HG03571 (cell line): Measurements from ENCODE around the gene ADAMTS9.

ENCODE experiments used
- ATAC-seq: cut with Tn5 transposase; IDR thresholded peaks from one replicate; pipeline ENCODE4 v1.9.1; 2021; ENCODE audit not compliant: unreplicated experiment

Gene ADAMTS9

DNA sequence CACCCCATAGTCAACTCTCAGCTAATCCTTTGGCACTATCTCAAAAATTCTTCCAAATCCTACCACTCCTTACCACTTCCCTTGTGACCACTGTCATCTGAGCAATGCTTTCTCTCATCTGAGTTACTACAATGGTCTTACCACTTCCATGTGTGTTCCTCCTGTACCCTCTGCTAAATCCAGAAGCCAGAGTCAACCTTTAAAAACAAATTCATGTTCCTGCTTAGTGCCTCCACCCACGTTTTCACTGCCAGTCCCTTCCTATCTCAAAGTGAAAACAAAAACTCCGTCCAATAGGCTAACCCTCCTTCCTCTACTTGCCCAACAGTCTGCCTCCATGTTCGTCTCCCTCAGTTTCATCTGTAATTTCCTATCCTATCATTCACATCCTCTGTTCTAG lies 109.0 kb downstream of the ADAMTS9 start:
- no peak for ATAC-seq

DNA sequence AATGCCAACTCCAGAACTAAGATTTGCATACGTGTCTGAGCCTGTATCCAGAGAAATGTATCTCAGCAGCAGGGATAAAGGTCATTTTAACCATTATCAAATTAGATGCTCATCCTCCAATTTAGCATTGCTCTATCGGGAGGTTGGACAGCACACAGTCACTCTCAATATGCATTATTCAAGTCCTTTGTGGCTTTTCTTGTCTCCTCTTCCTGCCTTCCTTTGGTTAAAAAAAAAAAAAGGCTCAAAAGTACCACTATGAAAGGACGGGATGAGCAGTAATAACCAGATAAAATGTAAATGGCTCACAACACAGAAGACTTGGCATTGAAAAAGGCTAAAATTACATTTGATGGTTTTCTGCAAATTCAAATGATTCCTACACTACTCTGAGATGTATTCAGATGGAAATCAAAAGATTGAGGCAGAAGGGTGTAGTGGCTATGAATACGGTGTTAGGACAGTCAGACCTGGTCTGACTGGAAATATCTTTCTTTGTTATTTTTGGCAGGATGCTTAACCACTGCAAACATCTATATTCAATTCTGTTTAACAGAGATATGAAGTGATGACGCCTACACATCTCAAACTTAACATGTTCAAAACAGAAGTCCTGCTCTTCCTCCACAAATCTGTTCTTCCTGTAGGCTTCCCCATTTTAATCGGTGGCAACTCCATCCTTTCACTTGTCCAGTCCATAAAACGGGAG lies 109.6 kb downstream of the ADAMTS9 start:
- no peak for ATAC-seq

DNA sequence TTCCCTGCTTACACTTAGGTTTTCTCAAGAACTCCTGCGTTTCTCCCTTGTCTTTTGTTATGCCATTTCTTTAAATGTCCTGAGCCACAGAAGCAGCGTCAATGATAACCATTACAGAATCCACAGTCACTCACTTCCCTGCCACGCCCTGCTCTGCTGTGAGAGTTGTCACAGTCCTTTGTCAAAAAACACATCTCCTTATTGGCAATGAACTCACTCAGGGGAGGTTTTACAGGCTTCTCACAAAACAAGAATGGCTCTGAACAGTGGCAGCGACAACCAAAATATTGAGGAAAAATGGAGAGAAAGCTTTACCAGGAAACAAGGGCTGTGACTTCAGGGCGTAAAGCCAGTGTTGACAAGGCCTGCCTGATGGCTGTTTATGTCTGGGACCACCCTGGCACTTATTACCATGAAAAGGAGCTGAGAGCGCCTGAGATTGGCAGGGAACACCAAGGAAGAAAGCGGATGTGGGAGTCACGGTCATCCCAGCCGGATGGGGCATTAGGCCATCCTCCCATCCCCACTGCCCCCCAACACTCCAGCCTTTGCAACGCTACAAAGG lies 111.5 kb downstream of the ADAMTS9 start:
- ATAC-seq = no peak

DNA sequence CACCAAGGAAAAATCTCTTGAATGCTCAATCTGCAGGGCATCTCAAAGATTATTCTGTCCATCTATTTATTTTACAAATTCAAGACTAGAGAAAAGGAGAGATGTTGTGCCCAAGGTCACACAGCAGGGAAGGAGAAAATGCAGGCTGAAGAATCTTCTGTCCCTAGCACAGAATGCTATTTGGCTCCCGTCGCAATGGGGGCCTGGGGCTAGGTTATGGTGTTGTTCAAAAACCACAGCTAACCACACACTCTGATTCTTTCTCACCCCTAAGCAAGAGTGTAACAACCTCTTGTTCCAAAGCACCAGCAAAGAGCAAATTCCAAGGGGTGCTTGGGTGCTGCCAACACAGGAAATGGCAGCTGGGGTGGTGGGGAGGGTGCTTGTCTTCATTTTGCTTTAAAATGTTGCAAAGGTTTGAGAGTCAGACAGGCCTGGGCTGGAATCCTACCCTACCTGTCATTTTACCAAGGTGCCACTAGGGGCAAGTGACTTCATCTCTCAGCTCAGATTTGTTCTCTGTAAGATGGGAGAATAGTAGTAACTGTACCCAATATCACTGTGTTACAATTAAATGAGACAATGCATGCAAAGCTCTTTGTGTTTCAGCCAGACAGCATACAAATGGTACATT lies 112.5 kb downstream of the ADAMTS9 start:
- ATAC-seq = no peak

DNA sequence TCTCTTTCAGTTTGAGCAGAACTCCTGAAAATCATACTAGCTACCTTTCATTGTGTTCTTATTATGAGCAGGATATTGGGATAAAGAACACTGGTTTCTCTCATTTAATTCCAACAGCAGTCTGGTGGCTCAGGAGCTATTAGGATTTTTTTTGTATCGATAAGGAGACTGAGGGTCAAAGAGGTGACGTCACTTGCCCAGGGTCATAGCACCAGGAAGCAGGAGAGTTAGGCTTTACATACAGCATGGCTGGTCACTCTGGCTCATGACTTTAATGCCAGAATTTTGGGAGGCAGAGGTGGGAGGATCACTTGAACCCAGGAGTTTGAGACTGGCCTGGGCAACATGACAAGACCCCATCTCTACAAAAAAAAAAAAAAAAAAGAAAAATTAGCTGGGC lies 113.6 kb downstream of the ADAMTS9 start:
- ATAC-seq = no peak

DNA sequence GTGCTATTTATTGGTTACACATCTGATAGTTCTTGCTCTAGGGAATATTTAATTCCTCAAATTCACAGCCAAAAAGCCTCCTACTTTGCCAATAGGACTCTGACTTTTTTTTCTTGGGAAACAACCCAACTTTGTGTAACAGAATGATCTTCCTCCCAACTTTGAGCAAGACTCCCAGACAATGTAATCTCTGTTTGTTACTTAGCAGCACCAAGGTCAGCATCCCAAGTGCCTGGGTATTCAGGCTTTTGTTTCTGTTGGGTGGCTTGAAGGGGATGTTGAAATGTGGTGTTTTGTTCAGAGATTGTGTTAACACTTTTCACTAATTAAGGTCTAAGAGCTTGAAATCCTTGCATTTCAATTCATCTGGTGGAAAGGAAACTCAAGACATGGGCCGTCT lies 115.8 kb downstream of the ADAMTS9 start:
- no peak for ATAC-seq

DNA sequence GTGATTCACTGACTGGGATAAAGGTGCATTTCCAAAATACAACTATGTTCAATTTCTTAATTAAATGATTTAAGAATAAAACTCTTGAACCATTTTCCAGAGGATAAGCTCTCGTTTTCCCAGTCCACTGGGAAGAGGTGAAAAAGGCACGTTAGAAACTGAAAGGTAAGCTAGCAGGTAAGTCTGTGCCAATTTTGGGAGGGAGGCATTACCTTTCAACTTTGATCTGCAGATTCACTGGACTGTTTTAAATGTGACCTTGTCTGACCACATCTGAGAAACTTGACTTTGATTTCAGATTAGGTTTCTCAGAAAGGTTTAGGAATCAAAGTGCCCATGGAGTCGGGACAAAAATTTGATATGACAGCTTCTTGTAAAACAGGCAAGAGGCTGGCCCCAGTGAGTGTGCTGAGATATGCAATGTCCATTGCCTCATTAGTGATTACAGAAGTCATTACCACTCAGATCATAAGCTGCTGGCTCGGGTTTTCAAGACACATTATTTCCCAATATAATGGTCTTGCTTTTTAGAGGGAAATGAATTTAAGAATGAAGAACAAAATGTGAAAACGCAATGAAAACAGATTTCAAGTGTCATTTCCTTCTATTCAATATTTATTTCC lies 118.8 kb downstream of the ADAMTS9 start:
- no peak for ATAC-seq

DNA sequence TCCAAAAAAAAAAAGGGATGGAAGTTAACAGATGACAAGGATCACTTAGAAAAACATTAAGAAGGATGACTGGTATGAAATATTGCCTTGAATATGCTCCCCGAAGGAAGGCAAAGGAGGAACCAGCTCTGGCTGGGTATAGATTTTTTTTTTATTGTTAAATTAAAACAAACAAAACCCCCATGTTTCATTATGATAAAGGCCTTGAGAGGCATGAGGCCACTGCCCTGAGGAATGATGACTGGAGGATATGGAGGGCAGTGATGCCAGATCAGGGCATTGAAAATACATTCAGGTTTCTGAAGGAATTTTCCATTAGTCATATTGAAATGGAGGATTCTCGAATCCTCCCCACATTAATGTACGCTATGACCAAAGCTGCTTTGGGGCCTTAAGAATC lies 120.9 kb downstream of the ADAMTS9 start:
- ATAC-seq = no peak

DNA sequence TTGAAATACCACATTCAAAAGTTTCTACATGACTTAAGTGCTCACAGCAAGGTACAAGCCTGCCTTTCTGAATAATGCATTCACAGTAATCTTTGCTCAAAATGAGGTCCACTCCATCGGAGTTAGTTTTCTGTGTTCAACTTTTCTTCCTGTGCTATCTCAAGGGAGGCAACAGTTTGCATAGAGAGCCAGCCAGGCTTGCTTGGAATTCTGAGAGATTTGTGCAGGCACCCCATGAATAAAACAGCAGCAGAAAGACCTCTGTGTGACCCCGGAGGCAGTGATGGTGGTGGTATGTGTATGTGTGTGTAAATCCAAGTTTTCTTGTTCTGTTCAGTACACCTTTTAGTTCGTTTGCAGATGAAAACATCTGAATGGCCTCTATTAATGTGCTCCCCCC lies 124.0 kb downstream of the ADAMTS9 start:
- ATAC-seq = no peak

DNA sequence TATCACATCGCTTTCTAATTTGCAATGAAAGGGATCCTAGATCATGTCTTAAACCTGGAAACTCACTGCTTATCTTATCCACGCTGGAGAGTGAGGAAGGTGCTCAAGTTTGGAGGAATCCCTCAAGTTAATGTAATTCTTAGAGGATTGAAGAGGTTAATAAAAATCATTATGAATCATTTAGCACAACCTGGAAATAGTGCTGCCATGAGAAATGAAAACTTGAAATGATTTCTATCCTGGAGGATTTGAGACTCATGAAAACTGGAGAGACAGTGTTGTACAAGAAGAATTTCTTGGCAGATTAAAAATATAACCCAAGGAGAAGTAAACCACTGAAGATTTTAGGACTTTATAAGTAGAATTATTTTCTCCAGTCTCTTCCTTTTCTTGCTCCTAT lies 125.9 kb downstream of the ADAMTS9 start:
- ATAC-seq = no peak

DNA sequence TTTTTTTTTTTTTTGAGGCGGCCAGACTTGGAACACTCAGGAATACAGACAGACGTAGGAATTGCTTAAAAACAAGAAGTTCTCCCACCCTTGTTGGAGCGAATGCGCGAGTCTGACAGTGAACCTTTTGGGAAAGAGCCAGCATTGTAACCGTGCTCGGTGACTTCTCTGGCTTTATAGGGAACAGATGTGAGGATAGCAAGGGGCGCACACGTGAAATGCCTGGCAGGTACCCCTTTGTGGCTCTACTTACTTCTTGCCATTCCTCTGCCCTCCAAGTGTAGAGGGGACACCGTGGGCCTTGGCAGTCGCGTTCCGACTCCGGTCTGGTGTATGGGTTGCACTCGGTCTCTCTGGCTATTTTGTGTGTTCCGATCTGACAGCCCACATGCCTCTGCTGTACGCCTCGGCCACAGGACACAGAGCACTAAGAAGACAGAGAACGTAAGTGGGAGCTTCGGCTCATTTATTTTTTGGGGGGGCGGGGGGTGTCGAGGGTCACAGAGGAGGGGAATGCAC lies 126.4 kb downstream of the ADAMTS9 start:
- ATAC-seq = no peak

DNA sequence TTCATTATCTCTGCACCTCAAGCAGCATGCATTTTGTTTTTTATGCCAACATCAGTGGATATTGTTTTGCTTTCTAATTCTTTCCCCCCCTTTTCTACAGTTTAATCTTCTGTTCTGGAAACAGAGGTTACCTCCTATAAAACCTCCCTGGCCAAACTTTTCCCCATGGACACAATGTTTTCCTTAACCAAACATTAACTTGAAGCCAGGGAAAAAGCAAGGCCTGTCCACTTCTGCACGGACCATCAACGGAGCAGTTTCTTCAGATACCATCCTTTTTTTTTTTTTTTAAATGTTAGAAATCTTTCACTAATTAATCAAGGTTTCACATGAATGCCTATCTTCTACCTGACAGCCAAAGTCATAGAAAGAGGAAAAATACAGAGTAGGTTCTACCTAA lies 127.0 kb downstream of the ADAMTS9 start:
- ATAC-seq = no peak

DNA sequence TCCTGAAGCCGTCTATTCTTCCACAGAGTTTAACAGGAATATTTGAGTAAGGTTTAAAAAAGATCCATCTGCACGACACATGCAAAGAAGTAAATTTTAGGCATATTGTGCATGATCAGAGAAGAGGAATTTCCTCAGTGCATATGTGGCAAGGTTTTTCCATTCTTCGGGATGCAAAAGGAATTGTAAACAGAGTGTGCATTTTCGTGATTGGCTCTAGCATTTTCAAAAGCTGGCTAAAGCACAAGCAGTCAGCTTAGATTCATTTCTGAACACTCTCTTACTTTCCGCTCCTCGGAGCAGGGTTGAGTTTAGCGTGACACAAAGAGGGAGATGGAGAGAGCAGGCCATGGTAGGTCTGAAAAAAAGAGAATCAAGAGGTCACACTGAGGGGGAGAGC lies 128.2 kb downstream of the ADAMTS9 start:
- no peak for ATAC-seq

DNA sequence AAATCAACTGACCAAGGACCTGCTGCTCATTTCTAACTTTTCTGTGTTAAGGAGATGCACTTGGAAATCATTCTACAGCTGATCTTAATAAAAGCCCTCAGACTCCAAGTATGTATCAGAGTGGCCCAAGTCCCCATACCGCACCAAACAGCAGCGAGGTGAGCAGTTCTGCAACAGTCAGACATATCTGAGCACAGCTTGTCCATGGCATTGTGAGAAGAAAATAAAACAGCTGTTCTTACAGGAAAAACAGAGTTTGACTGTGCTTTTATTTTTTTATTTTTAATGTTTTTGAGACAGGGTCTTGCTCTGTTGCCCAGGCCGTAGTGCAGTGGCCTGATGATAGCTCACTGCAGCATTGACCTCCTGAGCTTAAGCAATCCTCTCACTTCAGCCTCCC lies 131.8 kb downstream of the ADAMTS9 start:
- ATAC-seq = no peak

DNA sequence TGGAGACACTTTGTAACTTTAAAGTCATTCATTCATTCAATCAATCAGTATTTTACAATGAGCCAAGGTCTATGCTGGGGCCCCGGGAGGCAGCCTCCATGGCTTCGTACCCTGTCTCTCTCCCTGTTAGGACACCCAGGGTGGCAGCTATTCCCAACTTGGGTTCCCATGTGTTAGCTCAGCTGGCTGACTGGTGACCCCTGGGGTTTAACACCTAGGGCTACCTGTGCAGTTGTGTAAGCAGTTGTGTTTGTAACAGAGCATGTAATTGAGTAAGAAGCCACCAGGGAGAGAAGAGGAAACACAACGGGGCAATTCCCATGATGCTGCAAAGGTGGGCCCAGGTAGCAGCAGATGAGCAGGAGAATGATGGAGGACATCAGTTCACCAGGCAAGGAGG lies 132.4 kb downstream of the ADAMTS9 start:
- no peak for ATAC-seq

DNA sequence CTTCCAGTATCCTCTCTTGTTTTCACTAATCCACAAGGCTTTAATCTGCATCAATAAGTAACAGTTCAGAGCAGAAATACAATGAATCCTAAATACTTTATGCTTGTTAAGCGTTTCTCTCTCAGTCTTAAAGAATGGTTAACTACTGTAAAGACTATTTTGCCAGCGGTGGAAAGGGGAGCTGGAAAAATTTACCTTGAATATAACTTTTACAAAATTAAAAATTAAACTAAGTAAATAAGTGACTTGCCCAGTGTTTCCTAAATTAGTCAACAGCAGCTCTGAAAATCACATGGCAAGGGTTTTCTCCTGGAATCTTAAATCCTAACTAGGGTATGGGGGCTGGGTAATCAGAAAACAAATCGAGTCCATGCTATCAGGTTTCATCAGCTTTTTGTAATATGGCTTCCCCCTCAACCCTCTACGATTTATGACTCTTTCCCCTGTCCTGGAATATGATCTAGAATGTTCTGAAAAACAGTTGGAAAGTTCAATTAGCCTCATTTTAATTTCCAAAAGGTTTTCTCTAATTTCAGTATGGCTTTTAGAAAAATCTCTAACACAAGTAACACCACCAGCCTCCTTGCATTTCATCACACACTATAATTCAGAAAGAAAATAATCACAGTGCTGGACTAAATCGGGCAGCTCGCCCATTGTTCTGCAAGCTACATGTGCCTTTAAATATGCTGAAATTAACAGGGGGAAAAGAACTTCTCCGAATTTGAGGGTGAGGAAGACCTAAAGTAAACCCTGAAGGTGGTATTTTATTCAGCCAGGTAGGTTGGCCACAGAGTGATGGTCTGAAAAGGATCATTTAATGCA lies 133.5 kb downstream of the ADAMTS9 start:
- no peak for ATAC-seq

DNA sequence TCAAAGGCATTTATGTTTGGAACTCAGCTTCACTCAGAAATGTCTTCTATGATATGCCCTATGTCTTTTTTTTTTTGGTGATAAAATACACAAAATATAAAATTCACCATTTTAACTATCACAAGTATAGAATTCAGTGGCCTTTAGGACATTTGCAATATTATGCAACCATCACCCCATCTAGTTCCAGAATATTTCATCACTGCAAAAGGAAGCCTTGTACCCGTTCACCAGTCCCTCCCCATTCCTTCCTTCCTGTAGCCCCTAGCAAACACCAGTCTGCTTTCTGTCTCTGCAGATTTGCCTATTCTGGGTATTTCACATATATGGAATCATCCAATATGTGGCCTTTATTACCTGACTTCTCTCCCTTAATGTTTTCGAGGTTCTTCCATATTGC lies 134.8 kb downstream of the ADAMTS9 start:
- no peak for ATAC-seq

DNA sequence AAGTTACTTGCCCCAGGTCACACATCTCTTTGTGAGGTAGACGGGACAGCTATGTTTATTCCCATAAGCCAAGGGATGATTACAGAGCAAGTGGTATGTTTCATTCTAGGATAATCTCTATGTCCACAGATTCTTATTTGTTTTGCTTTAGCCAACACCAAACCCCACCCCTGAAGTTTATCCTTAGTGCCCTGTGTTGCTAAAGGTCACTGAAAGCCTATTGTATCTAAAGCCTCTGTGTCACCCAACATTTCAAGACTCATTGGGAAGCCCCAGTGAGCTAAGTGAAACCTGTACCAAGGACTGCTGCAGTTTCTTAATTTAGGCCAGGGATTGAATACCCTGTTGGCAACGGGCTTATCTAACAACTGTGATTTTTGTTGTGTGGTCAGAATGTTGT lies 135.6 kb downstream of the ADAMTS9 start:
- ATAC-seq = no peak

DNA sequence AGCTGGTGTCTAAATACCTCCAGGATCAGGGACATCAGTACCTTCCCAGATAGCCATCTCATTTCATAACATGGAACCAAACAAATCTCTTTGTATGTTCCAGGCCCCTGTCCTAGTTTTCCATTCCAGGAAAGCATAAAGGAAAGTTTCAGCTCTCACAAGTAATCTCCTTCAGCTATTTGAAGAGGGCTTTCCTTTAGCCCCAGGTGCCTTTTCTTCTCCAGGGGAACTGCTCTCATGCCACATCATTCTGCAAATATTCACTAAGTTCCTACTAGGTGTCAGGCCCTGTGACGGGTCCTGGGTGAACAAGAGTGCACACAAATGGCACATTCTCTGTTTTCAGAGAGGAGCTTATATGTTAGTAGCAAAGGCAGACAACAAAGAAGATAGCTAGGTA lies 136.1 kb downstream of the ADAMTS9 start:
- ATAC-seq = no peak

DNA sequence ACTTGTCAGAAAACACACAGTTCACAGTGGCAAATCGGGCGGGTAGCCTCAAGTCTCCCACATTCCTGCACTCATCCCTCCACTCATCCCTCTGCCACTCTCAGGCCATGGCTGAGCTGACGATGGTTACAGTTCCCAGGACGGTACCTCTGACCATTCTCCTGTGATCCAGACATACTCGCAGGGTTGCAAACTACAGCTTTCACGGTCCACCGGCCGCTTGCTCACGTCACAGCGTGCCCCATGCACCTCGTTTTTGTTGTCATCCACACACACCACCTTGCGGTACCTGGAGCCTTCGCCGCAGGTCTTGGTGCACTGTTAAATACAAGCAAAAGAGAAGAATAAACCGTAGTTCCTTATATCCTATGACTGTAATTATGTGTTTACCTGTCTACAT lies 137.1 kb downstream of the ADAMTS9 start:
- no peak for ATAC-seq

DNA sequence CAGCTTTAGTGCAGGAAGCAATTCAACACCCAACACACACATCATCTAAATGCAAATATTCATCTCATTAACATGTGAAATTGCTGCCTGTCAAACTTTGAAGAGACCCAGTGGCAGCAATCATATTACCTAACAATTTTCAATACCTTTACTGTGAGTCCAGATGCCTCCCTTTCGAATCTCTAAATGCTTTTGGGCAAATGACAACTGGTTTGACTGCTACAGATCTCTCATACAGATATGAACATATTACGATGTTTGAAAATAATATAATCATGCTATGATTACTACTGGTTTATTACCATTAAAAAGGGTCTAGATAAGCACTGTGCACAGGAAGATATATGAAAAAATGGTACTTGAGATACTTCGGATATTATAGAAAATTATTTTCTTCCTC lies 137.9 kb downstream of the ADAMTS9 start:
- no peak for ATAC-seq
